GM19035 (cell line): Measurements from ENCODE around the gene ZIC1.

Experiments
- ATAC-seq: cut with Tn5 transposase; IDR thresholded peaks from one replicate; pipeline ENCODE4 v1.9.1; 2021; ENCODE audit not compliant: unreplicated experiment

ZIC1 gene

DNA sequence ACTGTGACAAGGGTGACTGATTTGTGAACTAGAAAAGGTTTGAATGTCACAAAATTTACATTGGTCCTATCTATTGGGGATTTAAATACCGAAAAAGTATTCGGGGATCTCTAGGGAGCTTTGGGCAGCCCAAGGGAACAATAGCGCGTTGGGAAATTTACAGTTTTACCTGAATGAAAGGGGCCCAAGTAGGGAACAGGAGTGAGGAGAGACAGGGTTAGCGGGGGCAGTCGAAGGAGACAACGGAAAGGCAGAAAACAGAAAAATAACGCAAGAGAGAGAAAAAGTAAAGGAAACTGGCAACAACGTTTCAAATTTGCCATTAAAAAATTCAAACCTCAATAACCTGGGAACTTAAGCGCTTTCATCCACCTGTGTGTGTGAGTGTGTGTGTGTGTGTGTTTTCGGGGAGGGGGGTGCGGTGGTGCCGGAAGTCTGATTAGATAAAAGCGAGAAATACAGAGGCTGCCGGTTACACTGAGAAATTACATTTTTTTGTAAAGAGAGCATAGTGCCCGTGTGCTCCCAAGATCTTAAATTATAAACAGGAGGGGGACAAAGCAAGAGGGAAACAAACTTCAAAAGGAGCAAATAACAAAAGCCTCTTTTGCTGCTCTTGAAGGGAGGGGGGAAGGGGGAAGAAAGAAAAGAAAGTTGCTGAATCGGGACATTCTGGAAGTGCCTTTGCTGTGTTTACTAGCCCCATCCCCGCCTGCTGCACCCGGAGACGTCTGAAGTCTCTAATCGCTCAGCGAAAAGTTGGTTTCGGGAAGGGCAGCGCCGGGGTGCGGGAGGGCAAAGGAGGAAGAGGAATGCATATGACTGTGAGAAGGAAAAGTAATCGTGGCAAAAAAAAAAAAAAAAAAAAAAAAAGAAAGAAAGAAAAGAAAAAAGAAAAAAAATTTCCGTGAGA lies 721 bp upstream of the ZIC1 start:
- ATAC-seq, result no peak

DNA sequence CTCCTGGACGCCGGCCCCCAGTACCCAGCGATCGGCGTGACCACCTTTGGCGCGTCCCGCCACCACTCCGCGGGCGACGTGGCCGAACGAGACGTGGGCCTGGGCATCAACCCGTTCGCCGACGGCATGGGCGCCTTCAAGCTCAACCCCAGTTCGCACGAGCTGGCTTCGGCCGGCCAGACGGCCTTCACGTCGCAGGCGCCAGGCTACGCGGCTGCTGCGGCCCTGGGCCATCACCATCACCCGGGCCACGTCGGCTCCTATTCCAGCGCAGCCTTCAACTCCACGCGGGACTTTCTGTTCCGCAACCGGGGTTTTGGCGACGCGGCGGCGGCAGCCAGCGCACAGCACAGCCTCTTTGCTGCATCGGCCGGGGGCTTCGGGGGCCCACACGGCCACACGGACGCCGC lies 956 bp downstream of the ZIC1 start:
- no peak for ATAC-seq

DNA sequence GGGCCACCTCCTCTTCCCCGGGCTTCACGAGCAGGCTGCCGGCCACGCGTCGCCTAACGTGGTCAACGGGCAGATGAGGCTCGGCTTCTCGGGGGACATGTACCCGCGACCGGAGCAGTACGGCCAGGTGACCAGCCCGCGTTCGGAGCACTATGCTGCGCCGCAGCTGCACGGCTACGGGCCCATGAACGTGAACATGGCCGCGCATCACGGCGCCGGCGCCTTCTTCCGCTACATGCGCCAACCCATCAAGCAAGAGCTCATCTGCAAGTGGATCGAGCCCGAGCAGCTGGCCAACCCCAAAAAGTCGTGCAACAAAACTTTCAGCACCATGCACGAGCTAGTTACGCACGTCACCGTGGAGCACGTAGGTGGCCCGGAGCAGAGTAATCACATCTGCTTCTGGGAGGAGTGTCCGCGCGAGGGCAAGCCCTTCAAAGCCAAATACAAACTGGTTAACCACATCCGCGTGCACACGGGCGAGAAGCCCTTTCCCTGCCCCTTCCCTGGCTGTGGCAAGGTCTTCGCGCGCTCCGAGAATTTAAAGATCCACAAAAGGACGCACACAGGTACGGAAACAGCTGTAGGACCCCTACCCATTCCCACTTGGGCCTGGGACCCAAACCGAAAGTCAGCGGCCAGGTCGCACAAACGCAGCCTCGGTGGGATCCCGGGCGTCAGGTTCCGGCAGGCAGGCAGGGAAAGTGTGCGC lies 1.5 kb downstream of the ZIC1 start:
- ATAC-seq, result no peak

DNA sequence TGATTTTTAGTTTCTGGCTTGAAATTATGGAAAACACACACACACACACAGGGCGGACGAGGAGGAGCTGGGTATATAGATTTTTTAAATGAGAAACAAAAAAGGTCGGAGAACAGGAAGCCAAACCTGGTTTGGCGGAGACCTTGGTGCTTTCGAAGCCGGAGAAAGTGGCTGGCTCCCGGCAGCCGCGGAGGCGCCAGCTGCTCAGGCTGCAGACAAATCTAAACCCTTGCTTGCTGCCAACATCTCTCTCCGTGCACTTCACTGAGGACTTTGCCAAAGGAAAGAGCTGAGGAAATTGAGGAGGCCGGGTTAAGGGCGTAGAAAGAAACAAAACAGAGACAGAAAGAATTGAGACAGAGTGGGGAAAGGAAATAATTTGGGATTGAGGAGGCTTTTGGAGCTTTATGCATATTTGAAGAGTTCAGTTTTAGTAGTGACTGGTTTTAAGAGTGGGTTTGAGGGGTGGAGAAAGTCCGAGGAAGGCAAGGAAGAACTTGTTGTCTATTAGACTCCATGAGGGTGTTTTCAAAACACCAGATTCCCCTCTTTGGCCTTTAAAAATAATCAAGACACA lies 2.2 kb downstream of the ZIC1 start:
- ATAC-seq, result no peak

DNA sequence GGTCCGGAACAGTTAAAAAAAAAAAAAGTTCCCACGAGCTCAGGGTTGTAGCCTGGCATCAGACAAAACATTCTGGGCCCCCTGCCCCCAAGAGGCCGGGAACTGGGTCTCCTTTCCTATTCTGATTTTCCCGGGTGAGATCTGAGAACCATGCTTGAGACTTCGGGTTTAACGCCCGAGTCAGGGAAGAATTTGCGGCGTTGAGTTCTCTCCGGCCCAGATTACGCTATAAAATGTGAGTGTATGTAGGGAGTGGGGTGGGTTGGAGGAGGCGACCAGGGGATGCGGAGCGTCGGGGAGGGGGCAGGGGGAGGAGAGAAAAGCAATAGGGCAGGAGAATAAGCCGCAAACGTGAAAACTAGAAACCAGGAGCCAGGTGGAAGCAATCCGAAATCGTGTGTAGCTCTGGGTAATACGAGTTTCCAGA lies 2.7 kb downstream of the ZIC1 start:
- no peak for ATAC-seq

DNA sequence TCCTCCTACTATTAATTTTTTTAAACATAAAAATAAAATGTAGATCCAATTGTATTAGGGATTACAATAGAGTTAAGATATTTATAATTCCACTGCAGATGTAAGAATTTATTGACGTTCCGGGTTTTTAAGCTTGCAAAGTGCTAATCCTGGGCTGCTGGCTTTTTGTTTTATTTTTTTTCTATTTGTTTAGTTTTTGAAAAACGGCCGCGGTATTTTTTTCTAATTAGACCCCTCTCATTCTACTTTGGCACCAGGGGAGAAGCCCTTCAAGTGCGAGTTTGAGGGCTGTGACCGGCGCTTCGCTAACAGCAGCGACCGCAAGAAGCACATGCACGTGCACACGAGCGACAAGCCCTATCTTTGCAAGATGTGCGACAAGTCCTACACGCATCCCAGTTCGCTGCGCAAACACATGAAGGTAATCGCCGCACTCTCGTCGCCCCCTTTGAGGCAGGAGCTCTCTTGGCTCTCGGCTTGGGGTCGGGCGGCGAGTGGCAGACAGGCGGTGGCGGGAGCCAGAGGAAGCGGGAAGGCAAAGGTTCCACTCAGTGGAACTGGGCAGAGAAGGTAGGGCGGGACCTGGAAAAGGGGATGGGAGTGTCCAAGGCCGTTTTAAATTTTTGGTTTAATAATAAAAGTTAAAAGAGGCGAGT lies 3.2 kb downstream of the ZIC1 start:
- ATAC-seq, result no peak

DNA sequence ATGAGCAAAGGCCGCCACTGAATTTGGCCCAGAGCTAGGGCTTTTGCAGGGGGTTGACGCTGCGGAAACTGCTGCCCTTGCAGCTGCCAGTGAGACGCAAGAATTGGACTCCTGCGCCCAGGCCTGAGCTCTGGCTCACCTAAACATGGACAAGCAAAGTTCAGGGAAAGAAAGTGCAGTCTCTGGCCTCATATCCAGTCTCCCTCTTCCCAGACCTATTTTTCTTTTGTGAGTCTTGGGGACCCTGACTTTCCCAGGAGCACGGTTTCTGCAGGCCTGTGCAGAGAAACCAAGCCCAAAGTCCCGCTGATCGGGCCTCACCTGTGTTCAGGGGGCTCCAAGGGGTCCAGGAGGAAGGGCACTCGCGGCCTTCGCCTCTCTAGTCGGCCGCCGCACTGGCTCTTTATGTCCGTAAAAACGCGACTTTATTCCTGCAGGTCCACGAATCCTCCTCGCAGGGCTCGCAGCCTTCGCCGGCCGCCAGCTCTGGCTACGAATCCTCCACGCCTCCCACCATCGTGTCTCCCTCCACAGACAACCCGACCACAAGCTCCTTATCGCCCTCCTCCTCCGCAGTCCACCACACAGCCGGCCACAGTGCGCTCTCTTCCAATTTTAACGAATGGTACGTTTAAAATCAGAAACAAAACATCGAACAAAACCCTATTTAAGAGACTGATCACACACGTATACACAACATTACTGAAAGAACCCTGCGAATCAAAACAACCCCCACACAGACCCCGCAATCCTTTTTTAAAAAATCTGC lies 3.9 kb downstream of the ZIC1 start:
- ATAC-seq, result no peak

DNA sequence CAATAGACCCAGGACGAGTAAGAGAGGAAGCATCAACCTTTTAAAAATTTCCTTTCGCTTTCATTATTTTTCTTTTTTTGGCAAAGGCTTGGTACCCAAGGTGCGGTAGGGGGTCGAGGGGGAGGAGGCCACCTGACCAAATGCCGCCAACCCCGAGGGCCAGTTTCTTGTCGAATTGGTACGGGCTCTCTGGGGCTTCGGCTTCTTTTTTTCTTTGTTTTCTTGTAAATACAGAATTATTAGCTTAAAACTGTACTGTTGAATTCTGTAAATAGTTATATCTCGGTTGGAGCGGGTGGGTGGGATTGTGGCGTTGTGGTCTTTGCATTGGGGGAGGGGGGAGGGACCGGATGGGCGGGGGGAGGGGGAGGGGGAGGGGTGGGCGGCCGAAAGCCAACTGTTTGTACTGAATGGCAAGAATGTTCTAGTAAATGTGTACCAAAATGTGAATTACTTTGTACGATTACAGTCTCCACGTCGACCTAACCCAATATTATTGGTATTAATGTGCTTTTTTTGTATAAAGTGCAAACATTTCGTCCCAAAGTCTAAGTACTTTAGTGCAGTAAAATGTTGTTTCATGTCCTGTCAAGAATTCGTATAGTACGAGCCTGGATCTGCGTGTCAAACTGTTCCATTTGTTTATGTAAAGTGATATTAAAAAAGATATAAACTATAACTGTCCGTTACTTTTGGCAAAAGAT lies 4.7 kb downstream of the ZIC1 start:
- no peak for ATAC-seq

DNA sequence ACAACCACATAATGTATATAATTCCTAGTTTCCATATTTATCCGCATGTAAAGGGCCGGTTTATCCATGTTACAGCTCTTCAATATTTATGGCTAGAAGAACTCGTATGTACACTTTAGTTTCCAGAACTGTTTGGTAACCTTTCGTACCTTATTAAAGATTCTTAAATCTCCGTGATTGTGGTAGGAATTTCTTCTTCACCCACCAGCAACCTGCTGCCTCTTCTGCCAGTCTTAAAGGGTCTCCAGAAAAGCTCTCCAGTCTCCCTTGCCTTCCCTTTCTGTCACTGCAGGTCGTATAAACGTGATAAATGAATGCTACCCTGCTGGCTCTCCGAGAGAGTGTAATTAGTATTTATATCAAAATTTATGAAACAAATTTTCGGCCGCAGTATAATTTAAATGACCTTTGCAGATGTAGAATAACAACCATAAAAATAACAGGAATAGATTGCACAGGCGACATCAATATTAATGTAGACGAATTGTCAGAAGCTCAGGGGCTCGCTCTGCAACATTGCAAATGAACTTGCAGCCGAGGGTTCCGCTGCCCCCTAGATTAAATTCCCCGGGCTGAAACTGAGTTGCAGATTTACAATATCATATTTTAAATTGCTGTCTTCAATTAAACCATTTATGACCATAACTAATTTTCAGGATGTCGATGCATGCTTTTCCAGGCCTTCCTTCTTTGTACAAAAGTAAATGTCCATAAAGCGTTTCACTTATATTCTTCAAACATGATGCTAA lies 5.4 kb downstream of the ZIC1 start:
- ATAC-seq, result no peak

DNA sequence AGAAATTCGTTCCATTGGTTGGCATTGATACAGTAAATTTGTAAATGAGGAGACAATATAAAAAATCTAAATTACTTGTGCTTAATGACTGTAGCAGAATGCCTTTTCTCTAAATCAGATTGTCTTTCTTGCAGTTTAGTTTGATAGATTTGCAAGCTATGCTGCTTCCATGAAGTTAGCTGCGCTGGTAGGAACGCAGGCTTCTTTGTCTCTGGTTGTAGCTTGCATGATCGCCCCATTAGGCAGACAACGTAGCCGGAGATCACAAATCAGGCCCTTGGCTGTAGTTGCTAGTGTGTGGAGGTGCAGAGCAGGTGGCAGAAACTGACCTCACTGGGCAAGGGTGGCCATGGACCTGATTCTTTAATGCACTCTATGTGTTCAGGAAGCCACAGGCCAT lies 6.1 kb downstream of the ZIC1 start:
- ATAC-seq, result no peak

DNA sequence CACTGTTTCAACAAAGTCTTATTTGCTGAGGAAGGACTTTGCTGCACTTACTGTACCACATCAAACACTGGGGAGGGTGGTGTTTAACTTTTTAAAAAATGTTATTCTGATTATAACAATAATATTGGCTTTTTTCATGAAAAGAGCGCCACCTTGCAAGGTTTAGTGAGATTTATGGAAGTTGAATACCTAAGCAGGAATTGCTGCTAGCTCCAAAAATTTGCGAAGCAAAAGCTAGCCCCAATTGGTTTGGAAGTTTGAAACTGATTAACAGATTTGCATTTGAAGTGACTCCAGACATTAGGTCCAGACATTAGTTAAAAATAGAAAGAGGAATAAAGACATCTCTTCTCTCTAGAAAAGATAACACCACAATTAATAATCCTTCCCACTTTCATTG lies 6.7 kb downstream of the ZIC1 start:
- no peak for ATAC-seq

DNA sequence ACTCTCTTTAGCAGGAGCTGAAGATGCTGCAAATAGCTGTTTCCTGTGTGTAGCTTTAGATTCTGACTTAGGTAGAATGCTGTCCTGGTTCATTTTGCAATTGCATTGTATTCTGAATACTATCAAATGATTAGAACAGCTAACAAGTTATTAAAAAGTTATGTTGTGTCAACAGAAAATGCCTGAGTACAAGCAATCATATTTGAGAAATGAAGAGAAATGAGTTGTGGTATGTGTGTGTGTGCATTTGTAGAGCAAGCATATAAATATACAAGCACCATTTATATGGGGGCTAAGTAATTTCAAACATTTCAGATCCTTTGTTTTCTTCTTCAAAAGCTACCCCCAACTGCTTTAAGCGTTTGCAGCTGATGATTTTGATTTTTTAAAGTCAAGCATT lies 7.8 kb downstream of the ZIC1 start:
- ATAC-seq, result no peak

DNA sequence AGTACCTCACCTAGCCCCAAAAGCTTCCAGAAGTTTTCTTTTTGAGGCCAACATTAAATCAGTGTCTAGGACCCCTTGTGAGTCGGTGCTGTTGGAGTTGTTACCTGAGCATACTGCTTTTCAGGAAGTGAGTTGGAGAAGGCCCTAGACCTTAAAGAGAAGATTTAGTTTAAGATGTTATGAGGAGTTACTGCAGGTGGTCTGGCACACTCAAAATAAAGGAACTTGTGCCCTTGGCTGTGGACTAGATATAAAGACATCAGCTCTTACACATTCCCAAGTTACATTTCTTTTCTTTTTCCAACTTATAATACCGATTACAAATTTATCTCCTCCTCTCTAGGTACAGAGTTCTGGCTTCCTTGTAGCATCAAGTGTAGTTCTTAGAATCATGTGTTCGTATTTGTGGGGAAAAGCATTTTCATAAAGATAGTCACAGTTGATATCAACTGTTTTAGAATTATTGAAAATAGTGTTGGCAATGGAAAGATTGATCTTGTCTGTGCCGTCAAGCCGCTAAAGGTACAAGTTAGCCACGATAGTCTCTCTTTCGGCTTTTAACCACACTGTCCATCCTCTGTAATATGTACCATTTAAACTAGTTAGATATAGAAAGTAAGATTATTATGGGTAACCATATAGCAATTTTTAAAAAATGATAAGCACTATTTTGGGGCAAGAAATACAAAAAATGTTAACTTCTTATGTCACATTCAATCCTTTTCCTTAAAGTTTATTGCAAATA lies 8.6 kb downstream of the ZIC1 start:
- no peak for ATAC-seq

DNA sequence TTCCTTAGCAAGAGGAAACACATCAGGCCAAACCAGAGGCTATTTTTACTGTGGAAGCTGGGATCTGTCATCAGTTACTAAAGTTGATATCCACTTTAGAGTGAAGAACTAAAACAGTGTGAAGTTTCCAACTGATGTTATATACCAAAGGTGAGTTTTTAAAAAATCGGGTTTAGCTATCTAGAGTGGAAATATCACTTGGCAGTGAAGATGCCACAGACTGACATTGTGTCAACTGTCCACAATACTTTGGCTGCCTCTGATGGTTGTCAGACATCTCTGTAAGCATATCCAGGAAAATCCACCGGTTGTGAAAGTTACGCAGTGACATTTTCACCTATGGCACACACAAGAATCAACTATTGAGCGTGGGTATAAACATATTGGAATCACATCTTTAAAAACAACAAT lies 9.2 kb downstream of the ZIC1 start:
- ATAC-seq, result no peak

DNA sequence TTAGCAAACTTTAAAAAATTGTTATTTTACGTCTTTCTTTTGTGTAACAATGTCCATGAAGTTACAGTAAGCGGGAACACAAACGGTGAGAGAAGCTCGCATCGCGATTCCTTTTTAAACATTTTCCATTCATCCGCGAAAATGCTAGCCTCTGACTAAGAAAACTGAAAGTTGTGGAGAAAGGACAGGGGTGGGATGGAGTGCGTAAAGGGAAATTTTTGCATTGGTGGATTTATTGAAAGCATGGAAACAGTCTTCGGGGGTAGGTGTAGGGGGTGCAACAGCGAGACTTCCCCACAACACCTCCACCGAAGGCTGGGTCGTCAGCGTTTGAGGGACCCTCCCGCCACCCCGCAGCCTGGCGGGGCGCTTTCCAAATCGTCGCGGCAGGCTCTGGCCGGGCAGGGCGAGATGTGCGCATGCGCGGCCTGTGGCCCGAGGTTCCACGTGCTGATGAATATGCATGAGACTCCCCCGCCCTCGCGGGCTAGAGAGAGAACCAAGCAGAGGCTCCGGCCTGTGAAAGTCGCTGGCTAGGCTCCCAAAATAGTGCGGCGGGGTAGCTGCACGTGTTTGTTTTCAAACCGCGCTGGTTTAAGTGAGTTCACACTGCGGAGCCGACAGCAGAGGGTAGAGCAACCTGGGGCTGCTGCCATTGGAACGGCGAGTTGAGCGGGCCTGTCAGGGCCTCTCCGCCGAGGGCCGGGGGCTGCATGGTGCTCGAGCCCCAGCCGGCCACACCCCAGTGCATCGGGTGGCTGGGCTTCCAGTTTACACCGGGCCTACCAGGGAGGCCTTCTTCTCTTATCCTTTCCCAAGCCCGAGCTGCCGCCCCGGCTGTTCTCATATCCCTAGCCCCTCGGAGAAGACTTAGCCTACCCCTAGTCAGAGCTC lies 9.9 kb downstream of the ZIC1 start:
- ATAC-seq, result no peak

DNA sequence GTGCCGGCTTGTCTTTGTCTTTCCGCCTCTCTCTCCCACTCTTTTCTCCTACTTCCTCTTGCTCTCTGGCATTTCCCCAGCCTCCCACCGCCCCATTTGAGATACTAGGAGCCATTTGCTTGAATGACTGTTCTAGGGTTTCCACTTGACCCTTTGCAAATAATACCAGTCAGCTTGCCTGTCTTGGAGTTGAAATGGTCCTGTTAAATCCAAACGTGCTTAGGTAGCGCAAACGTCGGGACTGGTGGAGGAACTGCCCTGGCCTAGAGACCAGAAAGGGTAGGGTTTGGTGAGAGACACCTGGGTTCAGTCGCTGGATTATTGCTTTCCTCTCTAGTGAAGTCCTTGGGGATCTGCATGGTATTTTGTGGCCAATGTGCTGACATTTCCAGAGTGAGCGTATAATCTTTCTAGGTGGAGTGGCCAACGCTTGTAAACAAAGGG lies 10.6 kb downstream of the ZIC1 start:
- no peak for ATAC-seq

DNA sequence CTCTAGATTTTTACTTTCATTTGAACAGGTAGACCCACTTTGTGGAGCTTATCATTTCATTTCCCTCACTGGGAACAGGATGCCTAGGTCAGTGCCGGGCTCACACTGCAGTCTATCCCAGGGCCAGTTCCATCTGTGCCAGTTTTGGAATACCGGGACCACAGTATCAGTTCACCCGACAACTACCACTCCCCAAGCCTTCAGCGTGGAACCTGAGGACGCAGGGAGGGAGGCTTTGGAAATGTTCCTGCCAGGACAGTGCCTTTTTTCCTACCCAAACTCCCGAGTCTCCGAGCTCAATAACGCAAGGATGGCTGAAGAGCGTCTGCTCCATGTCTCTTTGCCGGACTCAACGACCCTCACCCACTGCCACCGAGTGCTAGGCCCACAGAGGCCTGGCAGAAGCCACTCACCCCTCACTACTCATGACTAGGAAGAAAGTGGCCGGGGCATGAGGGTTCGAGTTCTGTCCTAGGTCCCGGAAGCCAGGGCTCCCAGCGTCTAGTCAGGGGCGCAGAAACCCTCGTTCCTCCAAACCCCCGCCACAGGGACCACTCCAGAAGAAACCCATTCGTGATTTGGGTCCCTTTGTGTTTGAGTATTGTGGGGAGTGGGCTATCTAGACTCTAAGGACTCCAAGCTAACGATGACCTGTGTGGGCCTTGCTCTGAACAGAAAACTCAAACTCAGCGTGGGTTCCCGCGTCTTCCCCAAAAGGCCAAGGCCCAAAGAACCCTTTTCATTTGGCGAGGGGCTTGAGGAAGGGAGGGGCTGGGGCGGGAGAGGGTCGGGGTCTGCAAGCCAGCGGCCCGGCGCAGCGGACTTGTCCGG lies 11.4 kb downstream of the ZIC1 start:
- ATAC-seq, result no peak
